Right atrium auricular region (tissue), 2 donors: ENCODE data around the gene GRK2. TPM values are rescaled to one million over a fixed set of nuclear protein-coding genes. Genes with fewer than 3 reads are reported as not detected.

Source experiments
- DNase-seq: peaks from one replicate; pipeline ENCODE4 v3.0.0-alpha.2; 2019; ENCODE audit warnings: low spot score
- H3K27ac ChIP-seq, 2 donors: fragments of 200-600 bp; sonication (generic); 1 replicate in 1 of 2; 2 replicates in 1 of 2; pipeline ENCODE4 v1.5.1; 2016 to 2019
- H3K27me3 ChIP-seq, 2 donors: fragments of 200-600 bp; sonication (generic); one replicate each; pipeline versions ENCODE4 v1.5.1 to v1.6.0; 2017 to 2019
- H3K36me3 ChIP-seq: fragments of 200-600 bp; sonication (generic); one replicate; pipeline ENCODE4 v1.5.1; 2016
- H3K4me1 ChIP-seq, 2 donors: fragments of 200-600 bp; sonication (generic); one replicate each; pipeline versions ENCODE4 v1.5.1 to v1.6.0; 2017 to 2019
- H3K4me3 ChIP-seq, 2 donors: fragments of 200-600 bp; sonication (generic); 1 replicate in 1 of 2; 2 replicates in 1 of 2; pipeline ENCODE4 v1.5.1; 2017 to 2019; ENCODE audit warnings: mild to moderate bottlenecking in 1 of 2, moderate library complexity in 1 of 2
- H3K9me3 ChIP-seq, 2 donors: fragments of 200-600 bp; sonication (generic); one replicate each; pipeline ENCODE4 v1.5.1; 2019
- CTCF ChIP-seq, 2 donors: fragments of 200-600 bp; sonication (generic); IDR thresholded peaks; one replicate each; pipeline ENCODE4 v1.5.1; 2019; ENCODE audit warnings: antibody characterized with exemption in 2 of 2
- total RNA-seq, 2 donors: library from RNA; depleted of rRNA; stranded (reverse); fragments of >200 nt; gene quantifications; one replicate each; pipeline ENCODE4 v1.1.0, GENCODE V29; 2016

Gene GRK2
- total RNA-seq, 2 donors from 2014 or later = 52.7 to 55.9 TPM

- no peaks in the 10 kb centered on the region for H3K27me3 ChIP-seq
- peaks cover 48% of the 10 kb centered on the region for H3K36me3 ChIP-seq
- H3K4me1 ChIP-seq = peaks cover 0 to 57% of the 10 kb centered on the region in 2 donors
- H3K9me3 ChIP-seq = no peaks in the 10 kb centered on the region
- no peak for DNase-seq
- no peak for TF ChIP-seq CTCF (IDR thresholded peaks at IDR 0.05)
- no peak overlapping the region for H3K27ac ChIP-seq
- no peak overlapping the region for H3K4me3 ChIP-seq
Observed at GRCh38 chr11:67243051-67243450, 23.2 kb upstream of the GRK2 start.

GRCh38 chr11:67245046-67245445 is 21.2 kb upstream of the GRK2 start:
- Histone ChIP-seq H3K4me1 (peaks cover 0 to 50% of the 10 kb centered on the region in 2 donors), H3K36me3 (peaks cover 68% of the 10 kb centered on the region), H3K27ac (no peak overlapping the region)

GRCh38 chr11:67247946-67248550 is 18.2 kb upstream of the GRK2 start:
- no peaks in the 10 kb centered on the region for H3K27me3 ChIP-seq
- peaks cover 0 to 23% of the 10 kb centered on the region in 2 donors for H3K4me1 ChIP-seq
- no peak for TF ChIP-seq CTCF (IDR thresholded peaks at IDR 0.05)
- H3K27ac ChIP-seq = peak overlapping the region in 1 of 2 donors; percentile 27
- no peaks in the 10 kb centered on the region for H3K9me3 ChIP-seq
- no peak for DNase-seq
- peaks cover 98% of the 10 kb centered on the region for H3K36me3 ChIP-seq
- H3K4me3 ChIP-seq = no peak overlapping the region

More at GRCh38 chr11:67245046-67245445, 21.2 kb upstream of the GRK2 start:
- Histone ChIP-seq H3K4me3 (no peak overlapping the region), H3K27me3 (no peaks in the 10 kb centered on the region), H3K9me3 (no peaks in the 10 kb centered on the region)
- TF ChIP-seq CTCF (IDR thresholded peaks at IDR 0.05) = no peak
- no peak for DNase-seq

GRCh38 chr11:67248653-67249052 is 17.6 kb upstream of the GRK2 start:
- no peak overlapping the region for H3K4me3 ChIP-seq
- no peaks in the 10 kb centered on the region for H3K27me3 ChIP-seq
- no peak for DNase-seq
- H3K27ac ChIP-seq = peak overlapping the region; percentile 4 to 27
- TF ChIP-seq CTCF (IDR thresholded peaks at IDR 0.05) = no peak
- no peaks in the 10 kb centered on the region for H3K9me3 ChIP-seq
- peaks cover 0 to 17% of the 10 kb centered on the region in 2 donors for H3K4me1 ChIP-seq
- peaks cover 98% of the 10 kb centered on the region for H3K36me3 ChIP-seq

GRCh38 chr11:67250059-67251043 is 15.9 kb upstream of the GRK2 start:
- Histone ChIP-seq H3K4me3 (no peak overlapping the region), H3K9me3 (no peaks in the 10 kb centered on the region), H3K4me1 (peaks cover 0 to 12% of the 10 kb centered on the region in 2 donors), H3K27me3 (no peaks in the 10 kb centered on the region), H3K36me3 (peaks cover 98% of the 10 kb centered on the region), H3K27ac (no peak overlapping the region)
- no peak for TF ChIP-seq CTCF (IDR thresholded peaks at IDR 0.05)
- no peak for DNase-seq
